ENCODE measurements around the gene ROR2.

ROR2 gene

DNA sequence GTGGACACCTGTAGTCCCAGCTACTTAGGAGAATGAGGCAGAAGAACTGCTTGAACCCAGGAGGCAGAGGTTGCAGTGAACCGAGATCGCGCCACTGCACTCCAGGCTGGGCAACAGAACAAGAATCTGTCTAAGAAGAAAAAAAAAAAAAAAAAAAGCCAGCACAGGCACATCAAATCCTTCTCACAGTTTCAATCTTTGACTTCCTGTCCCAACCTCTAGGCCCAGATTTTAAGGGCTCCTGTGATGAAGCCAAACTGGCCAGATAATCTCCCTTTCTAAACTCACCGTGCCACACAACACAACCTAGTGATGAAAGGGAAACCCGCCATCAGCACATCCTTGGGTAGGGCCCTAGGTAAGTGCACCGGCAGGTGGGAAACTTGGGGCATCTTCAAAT, 58.1 kb downstream of the ROR2 start:
- H3K4me3 ChIP-seq (replicated peaks; ENCODE audit: low read depth, low read length): no peak overlapping the region
- TF ChIP-seq, protein P1, sequence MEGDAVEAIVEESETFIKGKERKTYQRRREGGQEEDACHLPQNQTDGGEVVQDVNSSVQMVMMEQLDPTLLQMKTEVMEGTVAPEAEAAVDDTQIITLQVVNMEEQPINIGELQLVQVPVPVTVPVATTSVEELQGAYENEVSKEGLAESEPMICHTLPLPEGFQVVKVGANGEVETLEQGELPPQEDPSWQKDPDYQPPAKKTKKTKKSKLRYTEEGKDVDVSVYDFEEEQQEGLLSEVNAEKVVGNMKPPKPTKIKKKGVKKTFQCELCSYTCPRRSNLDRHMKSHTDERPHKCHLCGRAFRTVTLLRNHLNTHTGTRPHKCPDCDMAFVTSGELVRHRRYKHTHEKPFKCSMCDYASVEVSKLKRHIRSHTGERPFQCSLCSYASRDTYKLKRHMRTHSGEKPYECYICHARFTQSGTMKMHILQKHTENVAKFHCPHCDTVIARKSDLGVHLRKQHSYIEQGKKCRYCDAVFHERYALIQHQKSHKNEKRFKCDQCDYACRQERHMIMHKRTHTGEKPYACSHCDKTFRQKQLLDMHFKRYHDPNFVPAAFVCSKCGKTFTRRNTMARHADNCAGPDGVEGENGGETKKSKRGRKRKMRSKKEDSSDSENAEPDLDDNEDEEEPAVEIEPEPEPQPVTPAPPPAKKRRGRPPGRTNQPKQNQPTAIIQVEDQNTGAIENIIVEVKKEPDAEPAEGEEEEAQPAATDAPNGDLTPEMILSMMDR (IDR thresholded peaks at IDR 0.05; ENCODE audit: low read depth, low read length, missing control alignments): no peak
- no peak for DNase-seq (ENCODE audit: extremely low read depth, low read depth)

DNA sequence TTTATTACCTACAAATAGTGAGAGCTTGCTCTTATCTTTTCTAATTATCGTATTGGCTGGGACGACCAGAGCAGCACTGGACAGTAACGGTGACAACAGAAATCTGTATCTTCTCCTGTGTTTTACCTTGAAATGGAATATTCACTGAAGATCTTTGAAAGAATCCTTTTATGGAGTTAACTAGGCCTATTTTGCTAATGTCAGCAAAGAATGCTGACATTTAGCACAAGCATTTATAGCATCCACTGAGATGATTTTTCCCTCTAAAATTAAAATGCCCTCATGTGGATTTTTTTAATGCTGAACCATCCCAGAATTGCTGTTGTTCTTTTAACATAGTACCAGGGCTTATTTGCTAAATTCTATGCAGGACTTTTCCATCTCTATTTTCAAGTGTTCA, 59.4 kb downstream of the ROR2 start:
- TF ChIP-seq, protein P1 (IDR thresholded peaks at IDR 0.05; ENCODE audit: low read depth, low read length, missing control alignments): no peak
- no peak overlapping the region for H3K4me3 ChIP-seq (replicated peaks; ENCODE audit: low read depth, low read length)
- no peak for DNase-seq (ENCODE audit: extremely low read depth, low read depth)

DNA sequence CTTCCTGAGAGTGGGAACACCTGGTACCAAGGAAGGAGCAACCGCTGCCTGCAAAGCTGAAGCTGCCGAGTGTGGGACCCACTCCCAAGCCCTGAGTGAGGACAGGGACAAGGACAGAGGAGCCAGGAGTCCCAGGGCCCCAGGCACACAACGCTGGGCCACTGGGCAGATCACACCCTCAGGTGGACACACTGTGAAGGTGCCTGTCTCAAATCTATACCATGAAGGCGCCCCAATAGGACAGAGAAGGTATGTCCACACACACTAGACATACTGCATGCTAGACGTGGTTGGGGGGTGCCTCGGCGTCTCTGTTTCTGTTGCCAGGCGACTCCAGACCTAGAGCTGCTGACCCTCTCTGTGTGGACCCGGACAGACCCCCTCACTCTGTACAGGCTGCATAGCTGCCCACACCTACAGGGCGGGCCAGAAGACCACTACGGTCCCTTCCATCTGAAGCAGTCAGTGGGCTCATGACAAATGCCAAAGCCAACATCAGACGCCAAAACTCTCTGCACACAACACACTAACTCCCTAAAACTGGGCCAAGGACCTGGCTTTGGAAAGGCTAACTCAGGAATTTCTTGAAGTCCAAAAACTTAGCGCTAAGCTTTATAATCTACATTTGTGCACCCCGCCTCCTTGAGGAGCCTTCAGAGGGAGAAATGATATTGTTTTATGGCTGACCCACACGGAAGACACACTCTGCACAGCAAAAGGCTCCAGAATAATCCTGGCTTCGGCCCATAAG, 60.7 kb downstream of the ROR2 start:
- TF ChIP-seq, protein P1 (IDR thresholded peaks at IDR 0.05; ENCODE audit: low read depth, low read length, missing control alignments): no peak
- DNase-seq (ENCODE audit: extremely low read depth, low read depth): no peak
- no peak overlapping the region for H3K4me3 ChIP-seq (replicated peaks; ENCODE audit: low read depth, low read length)

DNA sequence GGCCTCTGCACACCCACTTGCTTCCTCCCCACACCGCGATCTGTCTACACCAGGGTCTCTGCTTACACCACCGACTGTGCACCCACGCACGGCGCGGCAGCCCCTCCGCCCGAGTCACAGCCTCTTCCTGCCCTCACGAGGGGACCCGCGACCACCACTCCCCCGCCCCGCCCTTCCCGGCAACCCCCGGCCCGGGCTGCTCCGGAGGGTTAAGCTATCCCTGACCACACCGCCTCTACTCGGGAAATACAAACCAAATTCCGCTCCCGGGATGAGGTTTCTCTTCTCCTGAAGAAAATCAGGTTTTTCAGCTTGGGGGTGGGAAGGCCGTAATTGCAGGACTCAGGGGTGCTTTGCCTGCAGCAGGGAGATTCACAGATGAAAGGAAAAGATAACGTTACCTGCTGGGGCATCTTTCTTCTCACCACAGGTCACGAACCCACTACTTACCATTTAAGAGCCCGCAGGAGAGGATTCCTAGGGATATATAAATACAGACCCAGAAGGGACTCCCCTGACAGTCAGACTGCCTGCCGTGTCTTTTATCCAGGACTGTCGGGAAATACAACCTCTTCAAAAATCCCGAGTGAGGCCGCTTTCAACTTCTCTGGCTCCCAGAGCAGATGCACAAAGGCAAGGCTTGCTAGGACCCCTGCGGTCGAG, 63.5 kb downstream of the ROR2 start:
- no peak overlapping the region for H3K4me3 ChIP-seq (replicated peaks; ENCODE audit: low read depth, low read length)
- DNase-seq (ENCODE audit: extremely low read depth, low read depth): no peak
- TF ChIP-seq, protein P1 (IDR thresholded peaks at IDR 0.05; ENCODE audit: low read depth, low read length, missing control alignments): no peak

DNA sequence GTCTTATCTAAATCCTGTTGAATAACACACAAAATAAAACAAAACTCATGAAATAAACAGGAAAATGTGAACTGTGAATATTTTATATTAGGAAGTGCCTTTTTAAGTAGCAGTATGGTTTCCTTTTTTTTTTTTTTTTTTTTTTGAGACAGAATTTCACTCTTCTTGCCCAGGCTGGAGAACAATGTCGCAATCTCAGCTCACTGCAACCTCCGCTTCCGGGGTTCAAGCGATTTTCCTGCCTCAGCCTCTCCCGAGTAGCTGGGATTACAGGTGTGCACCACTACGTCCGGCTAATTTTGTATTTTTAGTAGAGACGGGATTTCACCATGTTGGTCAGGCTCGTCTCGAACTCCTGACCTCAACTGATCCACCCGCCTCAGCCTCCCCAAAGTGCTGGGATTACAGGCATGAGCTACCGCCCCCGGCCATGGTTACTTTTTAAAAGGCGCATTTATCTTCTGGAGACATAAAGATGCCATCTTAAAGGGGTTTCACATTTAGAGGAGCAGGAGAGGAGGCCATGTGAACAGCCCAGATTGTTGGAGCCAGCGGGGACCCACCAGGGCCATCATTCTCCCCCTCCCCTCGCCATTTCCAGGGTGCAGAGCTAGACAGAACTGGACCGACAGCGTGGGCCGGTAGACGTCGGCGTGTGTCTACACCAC, 64.1 kb downstream of the ROR2 start:
- H3K4me3 ChIP-seq (replicated peaks; ENCODE audit: low read depth, low read length): no peak overlapping the region
- TF ChIP-seq, protein P1 (IDR thresholded peaks at IDR 0.05; ENCODE audit: low read depth, low read length, missing control alignments): no peak

DNA sequence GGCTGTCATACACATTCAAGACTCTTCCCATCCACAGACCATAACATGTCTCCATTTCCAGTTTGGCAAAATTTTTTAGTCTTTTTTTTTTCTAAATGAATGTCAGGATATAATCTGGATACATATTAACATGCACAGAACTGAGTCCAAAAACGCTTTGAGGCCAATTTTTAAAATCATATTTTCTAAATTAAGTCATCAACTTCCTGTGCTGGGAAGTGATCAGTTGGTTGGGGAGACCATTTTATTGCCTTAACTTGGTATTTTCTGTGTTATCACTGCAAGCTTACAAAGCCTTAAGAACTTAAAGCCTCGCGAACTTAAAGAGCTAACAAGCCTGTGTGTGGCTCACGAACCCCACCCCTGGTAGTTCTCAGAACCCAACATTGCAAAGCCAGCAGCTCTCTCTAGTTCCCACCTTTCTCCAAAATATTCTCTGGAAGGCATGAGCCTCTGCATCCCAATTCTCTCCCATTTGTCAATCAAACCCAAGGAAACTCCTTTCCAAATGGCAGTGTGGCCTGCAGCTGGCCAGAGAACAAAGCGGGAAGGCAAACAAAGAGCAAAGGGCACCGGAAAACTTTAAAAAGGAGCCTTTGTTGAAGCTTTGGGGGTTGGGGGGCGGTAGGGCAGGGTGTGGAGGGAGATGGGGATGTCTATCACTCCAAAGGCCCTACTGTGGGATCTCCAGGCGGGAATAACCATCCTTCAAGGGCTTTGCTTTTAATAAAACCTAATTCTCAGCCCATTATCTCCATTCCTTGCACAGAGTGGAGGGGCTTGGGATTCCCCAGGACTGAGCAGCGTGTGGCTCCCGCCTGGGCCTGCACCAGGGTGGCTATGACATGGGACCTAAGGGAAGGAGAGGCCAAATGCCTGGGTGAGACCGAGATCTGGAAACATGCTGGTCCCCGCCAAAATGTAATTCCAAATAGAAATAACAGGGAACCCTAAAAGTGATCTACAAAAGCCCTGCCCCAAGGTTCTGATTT, 65.0 kb downstream of the ROR2 start:
- TF ChIP-seq, protein P1 (IDR thresholded peaks at IDR 0.05; ENCODE audit: low read depth, low read length, missing control alignments): no peak
- DNase-seq (ENCODE audit: extremely low read depth, low read depth): no peak

More for the DNA sequence above, 64.1 kb downstream of the ROR2 start:
- no peak for DNase-seq (ENCODE audit: extremely low read depth, low read depth)

More for the DNA sequence above, 65.0 kb downstream of the ROR2 start:
- no peak overlapping the region for H3K4me3 ChIP-seq (replicated peaks; ENCODE audit: low read depth, low read length)

Data from HFF-Myc (cell line).